Natural killer cell (primary cell): ENCODE measurements around the gene PPM1J. TPM values are rescaled to one million over a fixed set of nuclear protein-coding genes. Genes with fewer than 3 reads are reported as not detected.

Experiments used
- ATAC-seq, 3 donors: fragments of 150-1000 bp in 2 of 3; fragments of 200-7000 bp in 1 of 3; cut with Tn5 transposase; 1 replicate in 1 of 3; 2 replicates in 2 of 3; pipeline ENCODE4 v1.10.0; 2021; ENCODE audit warnings: mild to moderate bottlenecking in 2 of 3, moderate library complexity in 2 of 3
- DNase-seq, 2 donors: peaks; one replicate each; pipeline versions ENCODE4 v3.0.0 to v3.0.0-alpha.2; 2013 to 2021; ENCODE audit warnings: mixed read lengths in 1 of 2
- H3K27ac ChIP-seq: one replicate; pipeline ENCODE4 v1.5.1; 2013; ENCODE audit warnings: mild to moderate bottlenecking, low read length
- H3K27me3 ChIP-seq: one replicate; pipeline ENCODE4 v1.6.1; 2013; ENCODE audit warnings: low read length; ENCODE audit not compliant: control insufficient read depth, insufficient read depth
- H3K36me3 ChIP-seq: one replicate; pipeline ENCODE4 v1.6.1; 2013; ENCODE audit warnings: low read length; ENCODE audit not compliant: control insufficient read depth, insufficient read depth
- H3K4me1 ChIP-seq: one replicate; pipeline ENCODE4 v1.6.1; 2013; ENCODE audit warnings: low read length; ENCODE audit not compliant: control insufficient read depth, insufficient read depth
- H3K4me3 ChIP-seq: one replicate; pipeline ENCODE4 v1.5.1; 2013; ENCODE audit warnings: low read length
- H3K9me3 ChIP-seq: one replicate; pipeline ENCODE4 v1.6.1; 2013; ENCODE audit warnings: low read length; ENCODE audit not compliant: control insufficient read depth, insufficient read depth
- H3K27ac Mint-ChIP-seq, 2 donors: one replicate each; pipeline ENCODE4 v1.8.0; 2022; ENCODE audit warnings: mild to moderate bottlenecking in 2 of 2, mixed read lengths in 2 of 2, moderate library complexity in 1 of 2
- H3K27me3 Mint-ChIP-seq, 2 donors: one replicate each; pipeline ENCODE4 v1.8.0; 2022; ENCODE audit warnings: low read depth in 2 of 2, mixed read lengths in 2 of 2
- H3K36me3 Mint-ChIP-seq: one replicate; pipeline ENCODE4 v1.8.0; 2022; ENCODE audit warnings: mixed read lengths
- H3K4me1 Mint-ChIP-seq, 2 donors: one replicate each; pipeline ENCODE4 v1.8.0; 2022; ENCODE audit warnings: mixed read lengths in 2 of 2
- H3K4me3 Mint-ChIP-seq: one replicate; pipeline ENCODE4 v1.8.0; 2022; ENCODE audit warnings: mild to moderate bottlenecking, moderate library complexity, mixed read lengths
- H3K9me3 Mint-ChIP-seq, 2 donors: one replicate each; pipeline ENCODE4 v1.8.0; 2022; ENCODE audit warnings: mixed read lengths in 2 of 2
- CTCF ChIP-seq: fragments of 200-600 bp; IDR thresholded peaks from one replicate; pipeline ENCODE4 v1.8.0; 2022; ENCODE audit warnings: antibody characterized with exemption
- WGBS: methylation state at CpG from one replicate; pipeline ENCODE4 v1.1.7; 2013; ENCODE audit warnings: missing lambda C conversion rate; ENCODE audit not compliant: insufficient coverage; 5-methylcytosine and 5-hydroxymethylcytosine counted together
- intact Hi-C: fragments of 100-400 bp; cut with micrococcal nuclease; formaldehyde crosslinking; loops from one replicate; pipeline ENCODE4 v1.14.2; 2022
- total RNA-seq, 4 donors: library from RNA; stranded (reverse); fragments of 120-200 nt in 1 of 4; gene quantifications; one replicate each; pipeline versions ENCODE4 v1.2.3 to v1.2.4, GENCODE V29; 2013 to 2022

The PPM1J gene
- total RNA-seq, 3 donors from 2014 or later (not counting 1 experiment from before 2014, with no cell fraction given), result 0.26 TPM; not detected in 2

- DNase-seq, result no peak
- no peak overlapping the region for H3K4me3 ChIP-seq
- H3K4me1 ChIP-seq, result no peaks in the 10 kb centered on the region
- peaks cover 3% of the 10 kb centered on the region for H3K9me3 ChIP-seq
- H3K36me3 Mint-ChIP-seq, result no peaks in the 10 kb centered on the region
- no peaks in the 10 kb centered on the region for H3K36me3 ChIP-seq
- WGBS, result 65% methylated on average over 5 of the region's 6 CpGs
- no peak overlapping the region for H3K27ac ChIP-seq
- H3K27me3 Mint-ChIP-seq, result peaks cover 0 to 14% of the 10 kb centered on the region in 2 donors
- no peaks in the 10 kb centered on the region for H3K27me3 ChIP-seq
- H3K4me1 Mint-ChIP-seq, result peaks cover 7 to 8% of the 10 kb centered on the region in 2 donors
- no peak overlapping the region for H3K27ac Mint-ChIP-seq
- no peaks in the 10 kb centered on the region for H3K9me3 Mint-ChIP-seq
- no peak for ATAC-seq
- H3K4me3 Mint-ChIP-seq, result no peak overlapping the region
- intact Hi-C loops, result no loop called here
- no peak for TF ChIP-seq CTCF
Measured at GRCh38 chr1:112759228-112759627, 44.1 kb upstream of the PPM1J start.

GRCh38 chr1:112754116-112754628 lies 39.0 kb upstream of the PPM1J start:
- WGBS, result 0% methylated on average over 1 of the region's 1 CpG

GRCh38 chr1:112748396-112748795 lies 33.3 kb upstream of the PPM1J start:
- Histone ChIP-seq H3K36me3 (no peaks in the 10 kb centered on the region), H3K27me3 (peaks cover 15% of the 10 kb centered on the region), H3K27ac (no peak overlapping the region), H3K4me1 (peaks cover 8% of the 10 kb centered on the region), H3K9me3 (no peaks in the 10 kb centered on the region), H3K4me3 (no peak overlapping the region)
- H3K9me3 Mint-ChIP-seq, result no peaks in the 10 kb centered on the region
- intact Hi-C loops, result no loop called here
- DNase-seq, result no peak
- no peak overlapping the region for H3K27ac Mint-ChIP-seq
- no peaks in the 10 kb centered on the region for H3K36me3 Mint-ChIP-seq
- H3K27me3 Mint-ChIP-seq, result peaks cover 28 to 53% of the 10 kb centered on the region in 2 donors
- ATAC-seq, result no peak
- WGBS, result 94% methylated on average over 12 of the region's 12 CpGs
- H3K4me1 Mint-ChIP-seq, result peaks cover 4 to 5% of the 10 kb centered on the region in 2 donors
- no peak overlapping the region for H3K4me3 Mint-ChIP-seq
- no peak for TF ChIP-seq CTCF

More at GRCh38 chr1:112754116-112754628, 39.0 kb upstream of the PPM1J start:
- no peak overlapping the region for H3K4me3 ChIP-seq
- no peak overlapping the region for H3K27ac ChIP-seq
- intact Hi-C loops, result no loop called here
- DNase-seq (no peak), ATAC-seq (no peak)
- Mint-ChIP-seq H3K27ac (no peak overlapping the region), H3K4me3 (no peak overlapping the region), H3K27me3 (peaks cover 15 to 19% of the 10 kb centered on the region in 2 donors), H3K9me3 (no peaks in the 10 kb centered on the region), H3K36me3 (no peaks in the 10 kb centered on the region), H3K4me1 (no peaks in the 10 kb centered on the region)
- H3K9me3 ChIP-seq, result peaks cover 3% of the 10 kb centered on the region
- no peak for TF ChIP-seq CTCF
- H3K4me1 ChIP-seq, result no peaks in the 10 kb centered on the region
- H3K27me3 ChIP-seq, result no peaks in the 10 kb centered on the region
- H3K36me3 ChIP-seq, result no peaks in the 10 kb centered on the region

- intact Hi-C loops, result no loop called here
- Histone ChIP-seq H3K36me3 (no peaks in the 10 kb centered on the region), H3K27ac (no peak overlapping the region), H3K9me3 (no peaks in the 10 kb centered on the region), H3K27me3 (peaks cover 18% of the 10 kb centered on the region), H3K4me1 (peaks cover 8% of the 10 kb centered on the region), H3K4me3 (no peak overlapping the region)
- Mint-ChIP-seq H3K4me1 (peaks cover 4 to 5% of the 10 kb centered on the region in 2 donors), H3K27ac (no peak overlapping the region), H3K36me3 (no peaks in the 10 kb centered on the region), H3K4me3 (peak overlapping the region; percentile 35), H3K27me3 (peaks cover 53 to 80% of the 10 kb centered on the region in 2 donors), H3K9me3 (no peaks in the 10 kb centered on the region)
- no peak for TF ChIP-seq CTCF
- ATAC-seq (peak in 1 of 3 donors; percentile 41), DNase-seq (no peak)
- 8% methylated on average over 58 of the region's 58 CpGs for WGBS
Measured at GRCh38 chr1:112744009-112744578, 29.0 kb upstream of the PPM1J start.
